Measurements from ENCODE around the gene APLNR. TPM values are rescaled to one million over a fixed set of nuclear protein-coding genes. Genes with fewer than 3 reads are reported as not detected.

APLNR gene
- total RNA-seq, 1 experiment from 2014 or later = 0.66 TPM

- CTCF ChIA-PET = interaction anchor here (1.0 to 3.8 kb wide), 7 partner anchors 9 to 147 kb away, joined by 3 to 42 read pairs (median 4); no protein-coding TSS in a partner anchor
- H3K36me3 Mint-ChIP-seq = peaks cover 28% of the 10 kb centered on the region
- POLR2A ChIA-PET = interaction anchor here (0.7 kb wide), 1 partner anchor 14 kb away, joined by 3 read pairs; no protein-coding TSS in a partner anchor
Measured at GRCh38 chr11:57278721-57279095, 41.7 kb upstream of the APLNR start.

More at GRCh38 chr11:57278721-57279095, 41.7 kb upstream of the APLNR start:
- TF ChIP-seq ATF2 (CRISPR knock-in tag; IDR thresholded peaks at IDR 0.05; ENCODE audit: borderline replicate concordance, low read depth) (no peak), NR2C2 (CRISPR knock-in tag; IDR thresholded peaks at IDR 0.05) (no peak), ZMAT4 (CRISPR knock-in tag; IDR thresholded peaks at IDR 0.05) (no peak), CREM (CRISPR knock-in tag; IDR thresholded peaks at IDR 0.05) (no peak), ZNF416 (CRISPR knock-in tag; IDR thresholded peaks at IDR 0.05) (no peak), HMGXB4 (CRISPR knock-in tag; IDR thresholded peaks at IDR 0.05) (no peak), CDX4 (CRISPR knock-in tag; IDR thresholded peaks at IDR 0.05; ENCODE audit: borderline replicate concordance) (no peak), NFATC4 (CRISPR knock-in tag; IDR thresholded peaks at IDR 0.05) (no peak), NFYB (CRISPR knock-in tag; conservative IDR thresholded peaks at IDR 0.05; ENCODE audit: low read depth) (no peak), FOXJ3 (CRISPR knock-in tag; IDR thresholded peaks at IDR 0.05; ENCODE audit: borderline replicate concordance) (no peak), E2F4 (CRISPR knock-in tag; IDR thresholded peaks at IDR 0.05; ENCODE audit: borderline replicate concordance, low read depth) (no peak), RORB (CRISPR knock-in tag; IDR thresholded peaks at IDR 0.05) (no peak), EMX1 (CRISPR knock-in tag; IDR thresholded peaks at IDR 0.05) (no peak), AFF4 (CRISPR knock-in tag; IDR thresholded peaks at IDR 0.05; ENCODE audit: borderline replicate concordance) (no peak)
- Mint-ChIP-seq H3K4me3 (no peak overlapping the region), H3K27me3 (ENCODE audit: low read depth) (peaks cover 18% of the 10 kb centered on the region), H3K27ac (no peak overlapping the region), H3K4me1 (peaks cover 30% of the 10 kb centered on the region), H3K9me3 (peaks cover 42% of the 10 kb centered on the region)
- DNase-seq (ENCODE audit: low spot score) (no peak), ATAC-seq (no peak)
